PC-9 (cell line): ENCODE measurements around the gene RELA. TPM values are rescaled to one million over a fixed set of nuclear protein-coding genes. Genes with fewer than 3 reads are reported as not detected.

Experiments used
- BruUV-seq: library from RNA; stranded (reverse); fragments of 400-500 nt; replicated peaks from 2 replicates; lab custom pipeline; 2021; lab: Mats Ljungman, UMichigan
- CTCF ChIA-PET: fragments of 300-600 bp; sonication (Branson Sonifier 250); formaldehyde crosslinking; loops from one replicate; lab custom pipeline; 2022; ENCODE audit warnings: antibody characterized with exemption; lab: Charles Lee
- POLR2A ChIA-PET: fragments of 300-600 bp; sonication (Branson Sonifier 250); formaldehyde crosslinking; loops from one replicate; lab custom pipeline; 2022; ENCODE audit warnings: antibody characterized with exemption; ENCODE audit not compliant: unreplicated experiment; lab: Charles Lee
- DNase-seq, 2 experiments: peaks; one replicate each; pipeline versions ENCODE4 v3.0.0 to v3.0.0-alpha.2; 2015 to 2022; ENCODE audit warnings: mixed read lengths in 1 of 2
- H2AFZ ChIP-seq: fragments of 200-600 bp; sonication (generic); 2 replicates; pipeline ENCODE4 v1.8.1; 2017; ENCODE audit warnings: antibody characterized with exemption
- H3F3A ChIP-seq: fragments of 200-600 bp; sonication (generic); 2 replicates; pipeline ENCODE4 v1.8.1; 2017; ENCODE audit warnings: antibody characterized with exemption, mild to moderate bottlenecking, low read depth; ENCODE audit not compliant: insufficient read depth
- H3K27ac ChIP-seq: fragments of 200-600 bp; sonication (generic); 2 replicates; pipeline ENCODE4 v1.6.1; 2016; ENCODE audit warnings: mixed run types
- H3K27me3 ChIP-seq: fragments of 200-600 bp; sonication (generic); 2 replicates; pipeline ENCODE4 v1.6.1; 2016; ENCODE audit warnings: low read depth, mixed run types; ENCODE audit not compliant: insufficient read depth
- H3K36me3 ChIP-seq: fragments of 200-600 bp; sonication (generic); 2 replicates; pipeline ENCODE4 v1.6.1; 2016; ENCODE audit warnings: low read depth, mixed run types
- H3K4me1 ChIP-seq: fragments of 200-600 bp; sonication (generic); replicated peaks from 2 replicates; pipeline ENCODE4 v1.6.1; 2016; ENCODE audit warnings: mixed run types; ENCODE audit not compliant: insufficient read depth
- H3K4me2 ChIP-seq: fragments of 200-600 bp; sonication (generic); 2 replicates; pipeline ENCODE4 v1.6.1; 2017; ENCODE audit warnings: mixed run types
- H3K4me3 ChIP-seq: fragments of 200-600 bp; sonication (generic); 2 replicates; pipeline ENCODE4 v1.6.1; 2016; ENCODE audit warnings: mixed run types
- H3K79me2 ChIP-seq: fragments of 200-600 bp; sonication (generic); 2 replicates; pipeline ENCODE4 v1.6.1; 2017; ENCODE audit warnings: low read depth, mixed run types
- H3K9me2 ChIP-seq: fragments of 200-600 bp; sonication (generic); 2 replicates; pipeline ENCODE4 v1.8.1; 2017; ENCODE audit warnings: mild to moderate bottlenecking; ENCODE audit not compliant: insufficient read depth
- H3K9me3 ChIP-seq: fragments of 200-600 bp; sonication (generic); 2 replicates; pipeline ENCODE4 v1.8.1; 2016; ENCODE audit warnings: low read depth; ENCODE audit not compliant: insufficient read depth
- H4K20me1 ChIP-seq: fragments of 200-600 bp; sonication (generic); 2 replicates; pipeline ENCODE4 v1.8.1; 2017; ENCODE audit not compliant: insufficient read depth
- CTCF ChIP-seq: fragments of 200-600 bp; sonication (generic); conservative IDR thresholded peaks from 2 replicates; pipeline ENCODE4 v1.6.1; 2017; ENCODE audit warnings: mixed run types, antibody characterized with exemption, mild to moderate bottlenecking, moderate library complexity
- EZH2 ChIP-seq: fragments of 200-600 bp; sonication (generic); IDR thresholded peaks from 2 replicates; pipeline ENCODE4 v1.8.0; 2017; ENCODE audit warnings: antibody characterized with exemption, low read depth
- intact Hi-C: fragments of 100-400 bp; cut with micrococcal nuclease; formaldehyde crosslinking; loops from one replicate; pipeline ENCODE4 v1.10.0; 2022; ENCODE audit not compliant: unreplicated experiment
- total RNA-seq: library from RNA; stranded (reverse); gene quantifications from 2 replicates; pipeline ENCODE4 v1.2.3, GENCODE V29; 2021

Gene RELA
- total RNA-seq, 1 experiment from 2014 or later, result 86.8 TPM

- Histone ChIP-seq H3K4me2 (no peak overlapping the region), H3K4me1 (no peaks in the 10 kb centered on the region), H3K27ac (no peak overlapping the region), H3K9me3 (no peaks in the 10 kb centered on the region), H4K20me1 (peaks cover 37% of the 10 kb centered on the region), H2AFZ (no peak overlapping the region), H3K79me2 (no peaks in the 10 kb centered on the region), H3F3A (no peaks in the 10 kb centered on the region), H3K4me3 (no peak overlapping the region), H3K36me3 (peaks cover 35% of the 10 kb centered on the region), H3K27me3 (no peaks in the 10 kb centered on the region), H3K9me2 (no peaks in the 10 kb centered on the region)
- no peak for TF ChIP-seq EZH2
- no peak for TF ChIP-seq CTCF
- no peak for DNase-seq
- BruUV-seq, result no TSS peak
- ChIA-PET CTCF (no interaction called here), POLR2A (no interaction called here)
- intact Hi-C loops, result no loop called here
These were observed 37.6 kb downstream of the RELA start for GRCh38 chr11:65624931-65625627.

GRCh38 chr11:65623852-65624616 is 38.7 kb downstream of the RELA start:
- intact Hi-C loops, result no loop called here
- ChIA-PET POLR2A (no interaction called here), CTCF (no interaction called here)
- no TSS peak for BruUV-seq
- Histone ChIP-seq H3F3A (no peaks in the 10 kb centered on the region), H2AFZ (no peak overlapping the region), H3K79me2 (peaks cover 7% of the 10 kb centered on the region), H3K27me3 (no peaks in the 10 kb centered on the region), H3K4me3 (no peak overlapping the region), H3K4me2 (no peak overlapping the region), H4K20me1 (peaks cover 41% of the 10 kb centered on the region), H3K27ac (no peak overlapping the region), H3K4me1 (no peaks in the 10 kb centered on the region), H3K9me3 (no peaks in the 10 kb centered on the region), H3K9me2 (no peaks in the 10 kb centered on the region), H3K36me3 (peaks cover 29% of the 10 kb centered on the region)
- DNase-seq, result no peak
- TF ChIP-seq CTCF (no peak), EZH2 (no peak)

- Histone ChIP-seq H4K20me1 (peaks cover 50% of the 10 kb centered on the region), H3K4me3 (no peak overlapping the region), H3K4me1 (no peaks in the 10 kb centered on the region), H3K4me2 (no peak overlapping the region), H3K36me3 (peaks cover 29% of the 10 kb centered on the region), H2AFZ (no peak overlapping the region), H3K27ac (no peak overlapping the region), H3F3A (no peaks in the 10 kb centered on the region), H3K9me2 (no peaks in the 10 kb centered on the region), H3K79me2 (peaks cover 16% of the 10 kb centered on the region), H3K9me3 (no peaks in the 10 kb centered on the region), H3K27me3 (no peaks in the 10 kb centered on the region)
- TF ChIP-seq EZH2 (no peak), CTCF (no peak)
- CTCF ChIA-PET, result no interaction called here
- no TSS peak for BruUV-seq
- DNase-seq, result no peak
- intact Hi-C loops, result no loop called here
- POLR2A ChIA-PET, result interaction anchor here (0.5 to 0.6 kb wide), 2 partner anchors 82 to 666 kb away, joined by 3 to 5 read pairs; partner anchors contain the start of gene YIF1A
These were observed 39.5 kb downstream of the RELA start for GRCh38 chr11:65623177-65623576.
